Activated gamma-delta T cell treated with Interleukin-2 at 50 U/mL for 16 hours (primary cell): ENCODE data around the gene UPK3BL2.
"Not testable (repeated sequence)": the region's sequence is repeated elsewhere in the genome, so short reads cannot be mapped to it uniquely, and the experiment has no call there.

Experiments used
- DNase-seq: peaks from one replicate; pipeline ENCODE4 v3.0.0-alpha.2; 2020

Gene UPK3BL2, protein sequence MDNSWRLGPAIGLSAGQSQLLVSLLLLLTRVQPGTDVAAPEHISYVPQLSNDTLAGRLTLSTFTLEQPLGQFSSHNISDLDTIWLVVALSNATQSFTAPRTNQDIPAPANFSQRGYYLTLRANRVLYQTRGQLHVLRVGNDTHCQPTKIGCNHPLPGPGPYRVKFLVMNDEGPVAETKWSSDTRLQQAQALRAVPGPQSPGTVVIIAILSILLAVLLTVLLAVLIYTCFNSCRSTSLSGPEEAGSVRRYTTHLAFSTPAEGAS

DNA sequence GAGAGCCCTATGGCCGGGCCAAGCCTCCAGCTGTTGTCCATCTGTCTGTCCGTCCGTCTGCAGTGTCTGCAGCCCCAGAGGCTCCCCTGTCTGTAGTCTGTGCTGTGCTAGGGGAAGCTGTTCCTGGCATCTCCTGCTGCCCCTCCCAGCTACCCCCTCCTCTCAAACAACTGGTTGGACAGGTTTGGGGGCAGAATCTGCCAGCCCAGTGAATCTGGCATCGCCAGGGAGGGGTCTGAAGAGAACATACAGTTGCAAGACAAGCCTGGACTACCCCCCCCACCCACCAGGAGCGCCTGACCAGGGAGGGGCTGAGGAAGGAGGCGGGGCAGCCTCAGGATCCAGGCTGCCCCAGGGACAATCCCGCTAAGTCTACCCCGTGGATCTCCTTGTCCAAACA, at the start of gene UPK3BL2:
Gene UPK3BL2, minus strand, starts transcription at position 101 of the 400 bp plus-strand sequence. Its CDS starts 60 bp downstream, at position 41.
- DNase-seq, result not testable (repeated sequence)

DNA sequence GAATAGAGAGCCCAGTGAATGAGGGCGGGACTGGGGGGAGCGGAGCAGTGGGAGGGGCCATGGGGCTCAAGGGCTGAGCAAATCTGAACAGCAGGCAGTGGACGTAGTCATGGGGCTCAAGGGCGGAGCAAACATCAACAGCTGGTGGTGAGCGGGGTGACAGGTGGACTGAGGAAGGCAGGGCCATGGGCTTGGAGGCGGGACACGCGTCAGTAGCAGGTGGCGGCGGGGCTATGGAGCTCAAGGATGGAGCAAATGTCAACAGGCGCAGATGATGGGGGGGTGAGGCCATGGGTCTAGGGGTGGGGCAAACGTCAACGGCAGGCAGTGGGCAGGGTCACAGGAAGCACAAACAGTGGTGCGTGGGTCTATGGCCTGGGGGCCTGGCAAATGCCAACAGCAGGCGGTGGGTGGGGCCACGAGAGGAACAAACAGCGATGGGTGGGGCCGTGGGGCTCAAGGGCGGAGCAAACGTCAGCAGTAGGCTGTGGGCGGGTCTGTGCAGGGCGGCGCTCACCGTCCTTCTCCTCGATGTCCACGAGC, 49.1 kb upstream of the UPK3BL2 start:
- peak; percentile 39 for DNase-seq

DNA sequence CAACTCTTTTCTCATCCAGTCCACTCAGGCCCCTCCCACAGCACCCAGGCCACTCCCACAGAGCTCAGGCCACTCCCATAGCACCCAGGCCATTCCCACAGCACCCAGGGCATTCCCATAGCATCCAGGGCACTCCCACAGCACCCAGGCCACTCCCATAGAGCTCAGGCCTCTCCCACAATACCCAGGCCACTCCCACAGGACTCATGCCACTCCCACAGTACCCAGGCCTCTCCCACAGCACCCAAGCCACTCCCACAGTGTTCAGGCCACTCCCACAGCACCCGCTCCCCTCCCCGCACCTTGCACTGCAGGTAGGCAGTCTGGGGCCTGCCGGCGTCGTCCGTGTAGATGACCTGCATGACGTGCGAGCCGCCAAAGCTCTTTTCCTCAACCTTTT, 46.4 kb upstream of the UPK3BL2 start:
- DNase-seq, result not testable (repeated sequence)

DNA sequence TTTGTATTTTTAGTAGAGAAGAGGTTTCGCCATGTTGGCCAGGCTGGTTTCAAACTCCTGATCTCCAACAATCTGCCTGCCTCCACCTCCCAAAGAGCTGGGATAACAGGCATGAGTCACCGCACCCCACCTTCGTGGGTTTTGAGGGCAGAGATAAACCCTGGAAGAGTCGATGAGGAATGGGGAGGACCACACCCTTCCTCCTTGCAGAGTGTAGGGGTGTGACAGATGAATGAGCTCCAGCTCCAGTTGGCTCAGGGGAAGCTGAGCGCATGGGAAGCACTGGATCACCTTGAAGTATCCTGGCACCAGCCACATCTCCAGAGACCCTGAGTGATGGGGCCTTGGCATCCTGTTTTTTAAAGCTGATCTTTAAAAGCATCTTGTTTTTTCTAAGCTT, 40.0 kb upstream of the UPK3BL2 start:
- DNase-seq, result not testable (repeated sequence)

DNA sequence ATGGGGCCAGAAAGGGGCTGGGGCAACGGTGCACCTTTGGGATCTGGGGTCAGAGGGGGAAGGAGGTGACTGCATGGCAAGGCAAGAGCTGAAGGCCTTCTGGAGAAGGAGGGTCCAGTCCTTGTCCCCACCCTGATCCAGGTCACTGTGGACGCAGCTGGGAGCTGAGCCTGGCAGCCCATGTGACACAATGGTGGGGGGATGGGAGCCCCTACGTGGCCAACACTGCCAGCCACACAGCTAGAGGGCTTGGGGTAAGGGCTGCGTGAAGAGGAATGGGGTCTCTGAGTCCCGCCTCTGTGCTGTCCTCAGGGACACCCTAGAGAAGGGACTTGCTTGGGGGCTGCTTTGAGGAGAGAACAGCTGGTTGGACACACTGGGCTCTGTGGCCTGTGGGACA, 38.2 kb upstream of the UPK3BL2 start:
- not testable (repeated sequence) for DNase-seq

DNA sequence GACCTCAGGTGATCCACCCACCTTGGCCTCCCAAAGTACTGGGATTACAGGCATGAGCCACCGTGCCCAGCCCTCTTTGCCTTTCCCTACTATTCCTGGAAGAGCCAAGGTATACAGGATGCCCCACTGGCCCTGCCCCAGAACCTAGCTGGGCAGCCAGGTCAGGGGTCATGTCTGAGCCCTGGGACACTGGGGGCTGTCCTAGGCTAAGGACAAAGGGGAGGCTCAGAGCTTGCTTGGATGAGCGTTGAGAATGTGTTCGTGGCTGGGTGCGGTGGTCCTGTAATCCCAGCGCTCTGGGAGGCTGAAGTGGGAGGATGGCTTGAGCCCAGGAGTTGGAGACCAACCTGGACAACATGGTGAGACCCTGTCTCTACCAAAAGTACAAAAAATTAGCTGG, 35.0 kb upstream of the UPK3BL2 start:
- DNase-seq, result not testable (repeated sequence)

DNA sequence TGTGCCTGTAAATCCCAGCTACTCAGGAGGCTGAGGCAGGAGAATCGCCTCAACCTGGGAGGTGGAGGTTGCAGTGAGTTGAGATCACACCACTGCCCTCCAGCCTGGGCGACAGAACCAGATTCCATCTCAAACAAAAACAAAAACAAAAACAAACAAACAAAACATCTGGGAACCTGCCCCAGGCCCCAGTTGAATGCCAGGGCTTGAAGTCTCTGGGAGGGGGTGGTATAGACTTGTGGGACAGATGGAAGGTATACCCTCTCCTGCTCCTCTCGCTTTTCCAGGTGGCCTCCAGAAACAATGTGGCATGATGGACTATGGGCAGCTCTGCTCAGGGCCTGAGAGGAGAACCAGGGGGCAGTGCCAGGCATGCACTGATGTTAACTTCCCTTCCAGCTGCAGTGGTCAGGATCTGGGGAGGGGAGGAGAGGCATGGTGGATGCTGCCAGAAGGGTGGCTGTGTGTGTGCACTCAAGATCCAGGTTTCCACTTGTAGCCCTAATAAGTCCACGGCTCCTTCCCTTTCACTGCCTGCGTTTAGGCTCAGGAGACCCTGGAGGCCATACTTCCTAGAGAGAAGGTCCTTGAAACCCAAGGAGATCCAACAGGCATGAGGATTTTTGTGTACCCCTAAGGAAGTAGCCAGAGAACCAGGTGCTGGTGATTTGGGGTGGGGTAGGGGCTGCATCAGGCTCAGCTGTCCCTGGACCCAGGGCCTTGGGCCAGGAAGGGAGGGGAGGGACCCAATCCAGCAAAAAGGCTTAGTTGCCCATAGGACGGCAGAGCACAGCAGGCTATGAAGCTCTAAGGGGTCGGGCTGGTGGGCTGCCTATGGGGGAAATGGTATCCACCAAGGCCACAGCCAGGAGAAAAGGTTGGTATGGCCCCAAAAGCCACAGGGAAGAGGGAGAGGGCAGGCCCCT, 34.1 kb upstream of the UPK3BL2 start:
- not testable (repeated sequence) for DNase-seq

DNA sequence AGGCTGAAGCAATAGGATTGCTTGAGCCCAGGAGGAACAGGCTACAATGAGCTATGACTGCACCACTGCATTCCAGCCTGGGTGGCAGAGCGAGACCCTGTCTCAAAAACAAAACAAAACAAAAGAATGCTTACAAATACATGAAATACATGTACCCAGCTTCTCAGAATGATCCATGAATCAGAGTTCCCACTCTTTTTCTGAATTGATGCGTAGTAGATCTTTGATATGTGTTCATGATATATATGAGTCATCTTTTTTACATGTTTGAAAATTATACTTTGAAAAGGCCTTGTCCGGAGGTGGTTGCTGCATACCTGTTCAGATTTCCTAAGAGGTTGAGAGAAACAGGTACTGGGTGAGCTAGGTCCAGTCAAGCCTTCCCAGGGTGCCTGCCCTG, 32.9 kb upstream of the UPK3BL2 start:
- DNase-seq, result not testable (repeated sequence)

DNA sequence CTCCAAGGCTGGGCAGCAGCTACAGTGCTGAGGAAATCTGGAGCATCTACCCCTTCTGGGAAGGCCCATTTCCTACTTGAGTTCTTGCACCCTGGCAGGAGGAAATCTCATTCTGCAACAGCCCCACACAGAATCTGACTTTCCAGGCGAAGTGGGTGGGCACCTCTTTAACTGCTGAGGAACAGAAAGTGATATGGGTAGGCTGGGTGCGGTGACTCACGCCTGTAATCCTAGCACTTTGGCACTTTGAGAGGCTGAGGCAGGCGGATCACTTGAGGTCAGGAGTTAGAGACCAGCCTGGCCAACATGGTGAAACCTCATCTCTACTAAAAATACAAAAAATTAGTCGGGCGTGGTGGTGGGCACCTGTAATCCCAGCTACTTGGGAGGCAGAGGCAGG, 31.1 kb upstream of the UPK3BL2 start:
- not testable (repeated sequence) for DNase-seq

DNA sequence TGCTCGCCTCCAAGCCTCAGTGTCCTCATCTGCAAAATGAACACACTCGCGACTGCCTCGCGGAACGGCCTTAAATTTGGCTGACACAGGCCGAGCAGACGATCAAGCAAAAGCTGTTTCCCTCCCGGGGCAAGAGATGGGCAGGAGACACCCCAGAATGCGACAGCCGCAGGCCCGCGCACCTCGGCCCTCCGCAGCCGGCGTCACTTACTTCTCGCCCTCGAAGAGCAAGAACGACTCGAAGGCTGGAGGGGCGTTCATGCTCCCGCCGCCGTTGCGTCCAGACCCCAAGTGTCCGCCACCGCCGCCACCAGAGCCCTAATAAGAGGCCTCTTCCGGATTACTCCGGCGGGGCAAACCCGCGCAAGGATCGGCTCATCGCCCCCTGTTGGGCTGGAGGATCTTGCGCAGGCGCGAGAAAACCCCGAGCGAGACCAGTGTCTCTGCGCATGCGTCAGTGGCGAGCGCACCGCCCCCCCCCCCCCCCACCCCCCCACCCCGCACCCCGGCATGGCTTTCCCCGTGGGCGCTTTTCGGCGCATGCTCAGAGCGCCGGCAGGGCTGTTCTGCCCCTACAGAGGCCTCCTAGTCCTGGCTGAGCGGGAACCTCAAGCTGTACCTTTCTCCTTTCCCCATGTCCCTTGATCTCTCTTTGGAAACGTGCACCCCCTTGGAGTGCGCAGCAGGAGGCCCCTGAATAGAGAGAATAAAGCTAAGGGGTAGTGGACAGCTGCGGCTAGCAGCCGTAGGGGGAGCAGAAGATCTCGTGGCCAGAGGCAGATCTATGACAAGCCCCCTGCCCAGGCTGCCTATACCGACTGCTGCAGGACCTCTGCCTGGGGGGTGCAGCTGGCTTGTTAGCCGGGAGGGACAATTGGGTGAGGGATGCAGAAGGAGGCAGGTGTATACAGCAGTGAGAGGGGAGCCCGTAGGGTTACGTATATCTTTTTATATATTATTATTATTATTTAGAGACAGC, 29.1 kb upstream of the UPK3BL2 start, which contains the start of gene POLR2J3:
Gene POLR2J3, minus strand, starts transcription at position 323 of the 979 bp plus-strand sequence. Its CDS starts 62 bp downstream, at position 261.
- DNase-seq, result peak; percentile 95

DNA sequence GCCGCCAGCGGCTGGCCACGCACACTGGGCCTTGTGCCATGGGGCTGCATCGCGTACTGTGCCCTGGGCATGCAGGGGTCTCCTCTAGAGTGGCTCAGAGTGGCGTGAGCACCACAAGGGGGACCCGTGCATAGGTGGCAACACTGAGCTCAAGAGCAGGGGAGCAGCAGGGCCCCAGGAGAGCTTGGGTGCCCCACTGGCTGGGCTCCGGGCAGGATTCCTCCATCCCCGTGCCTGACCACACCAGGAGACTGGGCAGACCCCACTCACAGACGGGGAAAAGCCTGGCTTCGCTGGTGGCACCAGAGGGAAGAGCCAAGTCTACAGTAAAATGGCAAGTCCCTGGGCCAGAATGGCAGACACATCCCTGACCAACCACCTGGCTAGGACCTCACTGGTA, 25.1 kb upstream of the UPK3BL2 start:
- DNase-seq, result not testable (repeated sequence)

DNA sequence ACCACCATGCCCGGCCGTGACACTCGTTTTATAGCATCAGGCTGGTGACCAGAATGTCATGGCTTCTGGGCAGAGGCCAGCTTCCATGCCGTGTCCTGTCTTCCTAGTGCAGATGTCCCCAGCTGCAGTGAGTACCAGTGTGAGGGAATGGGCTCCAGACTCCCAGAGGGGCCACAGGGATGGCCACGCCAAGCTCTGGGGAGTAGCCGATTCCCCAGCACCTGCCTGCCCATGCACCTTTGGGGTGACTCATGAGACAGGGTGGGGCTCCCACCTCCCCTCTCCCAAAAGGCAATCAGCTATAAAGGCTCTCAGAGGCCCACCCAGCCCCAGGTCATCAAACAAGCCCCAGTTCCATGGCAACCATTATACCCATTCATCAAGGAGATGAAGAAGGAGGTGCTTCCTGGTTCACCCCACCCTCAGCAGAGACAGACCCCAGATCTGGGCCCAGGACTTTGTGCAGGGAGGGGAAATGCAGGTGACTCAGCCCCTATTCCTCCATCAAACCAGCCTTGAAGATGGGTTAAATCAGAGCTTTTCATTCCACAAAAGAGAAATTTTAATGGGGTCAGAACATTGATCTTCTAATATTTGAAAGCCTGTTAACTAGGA, 7.4 kb upstream of the UPK3BL2 start, which contains the start of gene SPDYE2:
Gene SPDYE2, plus strand, starts transcription at position 419 of the 615 bp plus-strand sequence. CDS start 2,030 bp downstream, outside the sequence.
- not testable (repeated sequence) for DNase-seq

DNA sequence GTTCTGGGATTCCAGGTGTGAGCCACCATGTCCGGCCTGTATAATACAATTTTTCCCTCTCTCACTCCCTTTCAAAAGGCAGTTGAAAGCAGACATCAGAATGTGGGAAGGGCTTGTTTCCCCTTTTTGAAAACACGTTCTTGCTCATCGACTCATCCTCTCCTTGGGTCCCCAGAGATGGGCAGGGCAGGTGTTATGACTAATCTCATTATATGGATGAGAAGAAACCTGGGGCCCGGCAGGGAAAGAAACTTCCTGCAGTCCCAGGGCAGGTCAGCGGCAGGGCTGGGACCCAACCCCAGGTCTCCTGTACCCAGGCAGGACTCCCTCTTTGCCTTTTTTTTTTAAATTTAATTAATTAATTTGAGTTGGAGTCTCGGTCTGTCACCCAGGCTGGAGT, 2.9 kb upstream of the UPK3BL2 start:
- not testable (repeated sequence) for DNase-seq

DNA sequence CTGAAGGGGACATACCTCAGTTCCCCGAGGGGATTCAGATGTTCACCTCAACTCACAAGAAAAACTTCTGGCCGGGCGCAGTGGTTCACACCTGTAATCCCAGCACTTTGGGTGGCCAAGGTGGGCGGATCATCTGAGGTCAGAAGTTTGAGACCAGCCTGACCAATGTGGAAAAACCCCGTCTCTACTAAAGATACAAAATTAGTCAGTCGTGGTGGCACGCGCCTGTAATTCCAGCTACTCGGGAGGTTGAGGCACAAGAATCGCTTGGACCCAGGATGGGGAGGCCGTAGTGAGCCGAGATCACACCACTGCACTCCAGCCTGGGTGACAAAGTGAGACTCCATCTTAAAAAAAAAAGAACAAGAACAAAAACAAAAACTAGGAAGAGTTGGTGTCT, 1.8 kb upstream of the UPK3BL2 start:
- not testable (repeated sequence) for DNase-seq

DNA sequence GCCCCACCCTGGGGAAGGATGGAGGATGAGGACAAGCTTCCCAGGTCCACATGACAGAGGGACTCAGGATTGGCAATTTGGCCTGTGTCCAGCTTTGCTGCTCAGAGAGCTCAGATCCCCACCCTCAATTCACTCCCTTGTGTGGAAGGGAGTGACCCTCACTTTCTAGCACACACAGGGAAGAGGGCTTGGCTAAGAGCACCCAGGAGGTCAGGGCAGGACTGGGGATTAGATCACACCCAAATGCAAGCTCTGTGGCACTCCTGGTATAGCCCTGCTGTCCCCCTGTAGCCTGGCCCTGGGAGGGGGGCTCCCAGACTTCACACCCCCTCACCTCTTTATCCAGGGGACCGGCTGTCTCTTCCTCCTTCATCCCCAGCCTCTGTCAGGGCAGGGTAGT, 876 bp upstream of the UPK3BL2 start:
- DNase-seq, result not testable (repeated sequence)

DNA sequence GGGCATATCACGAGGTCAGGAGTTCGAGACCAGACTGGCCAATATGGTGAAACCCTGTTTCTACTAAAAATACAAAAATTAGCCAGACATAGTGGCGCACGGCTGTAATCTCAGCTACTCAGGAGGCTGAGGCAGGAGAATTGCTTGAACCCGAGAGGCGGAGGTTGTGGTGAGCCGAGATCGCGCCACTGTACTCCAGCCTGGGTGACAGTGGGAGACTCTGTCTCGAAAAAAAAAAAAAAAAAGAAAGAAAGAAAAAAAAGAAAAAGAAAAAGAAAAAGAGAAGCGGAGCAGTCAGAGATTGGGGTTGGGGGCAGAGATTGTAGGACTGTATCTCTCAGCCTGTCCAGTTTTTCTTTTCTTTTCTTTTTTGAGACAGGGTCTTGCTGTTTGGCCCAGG, 725 bp downstream of the UPK3BL2 start:
- DNase-seq, result not testable (repeated sequence)

DNA sequence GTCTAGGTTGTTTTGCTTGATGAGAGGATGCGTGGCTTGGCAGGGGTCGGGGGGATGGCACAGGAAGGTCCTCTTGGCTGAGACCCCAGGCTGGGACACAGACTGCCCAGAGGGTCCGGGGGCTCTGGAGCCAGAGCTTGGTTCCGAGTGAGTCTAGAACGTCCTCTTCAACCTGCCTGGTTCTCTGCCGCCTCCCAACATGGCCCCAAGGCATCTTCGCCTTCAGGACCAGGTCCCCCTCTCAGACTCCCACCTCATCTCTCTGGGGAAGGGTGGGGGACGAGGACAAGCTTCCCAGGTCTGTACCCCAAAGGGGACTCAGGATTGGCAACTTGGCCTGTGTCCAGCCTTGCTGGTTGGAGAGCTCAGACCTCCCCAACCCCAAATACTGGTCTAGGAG, 1.4 kb downstream of the UPK3BL2 start:
- DNase-seq, result not testable (repeated sequence)

DNA sequence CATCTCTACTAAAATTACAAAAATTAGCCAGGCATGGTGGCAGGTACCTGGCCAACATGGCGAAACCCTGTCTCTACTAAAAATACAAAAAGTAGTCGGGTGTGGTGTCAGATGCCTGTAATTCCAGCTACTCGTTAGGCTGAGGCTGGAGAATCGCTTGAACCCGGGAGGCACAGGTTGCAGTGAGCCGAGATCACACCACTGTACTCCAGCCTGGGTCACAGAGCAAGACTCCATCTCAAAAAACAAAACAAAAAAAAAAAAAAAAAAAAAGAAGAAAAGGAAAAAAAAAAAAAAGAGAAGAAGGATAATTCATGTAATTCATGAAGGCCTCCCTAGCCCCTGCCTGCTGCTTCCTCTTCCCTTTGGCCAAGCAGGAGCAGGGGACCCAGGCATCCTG, 2.9 kb downstream of the UPK3BL2 start:
- not testable (repeated sequence) for DNase-seq

DNA sequence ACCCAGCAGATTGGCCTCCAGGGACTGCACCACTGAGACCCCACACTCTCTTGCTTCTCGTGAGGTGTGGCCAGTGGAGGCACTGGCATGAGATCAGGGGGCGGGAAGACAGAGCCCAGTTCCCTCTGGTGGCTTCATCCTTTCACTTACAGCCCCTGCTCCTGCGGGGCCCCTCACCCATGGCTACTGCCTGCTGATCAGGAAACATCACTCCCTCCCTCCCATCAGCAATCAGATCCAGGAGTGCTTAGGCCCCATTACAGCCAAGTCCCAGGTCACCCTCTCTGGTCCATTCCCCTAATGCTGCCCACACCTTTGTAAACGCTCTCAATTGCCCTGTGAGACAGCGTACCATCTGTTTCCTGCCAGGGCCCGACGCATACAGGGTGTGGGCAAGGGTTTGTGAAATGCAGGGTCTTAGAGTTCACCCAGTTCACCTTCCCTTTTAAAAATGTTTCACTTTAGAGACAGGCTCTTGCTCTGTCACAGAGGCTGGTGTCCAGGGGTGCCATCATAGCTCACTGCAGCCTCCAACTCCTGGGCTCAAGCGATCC, 8.4 kb downstream of the UPK3BL2 start:
- not testable (repeated sequence) for DNase-seq

DNA sequence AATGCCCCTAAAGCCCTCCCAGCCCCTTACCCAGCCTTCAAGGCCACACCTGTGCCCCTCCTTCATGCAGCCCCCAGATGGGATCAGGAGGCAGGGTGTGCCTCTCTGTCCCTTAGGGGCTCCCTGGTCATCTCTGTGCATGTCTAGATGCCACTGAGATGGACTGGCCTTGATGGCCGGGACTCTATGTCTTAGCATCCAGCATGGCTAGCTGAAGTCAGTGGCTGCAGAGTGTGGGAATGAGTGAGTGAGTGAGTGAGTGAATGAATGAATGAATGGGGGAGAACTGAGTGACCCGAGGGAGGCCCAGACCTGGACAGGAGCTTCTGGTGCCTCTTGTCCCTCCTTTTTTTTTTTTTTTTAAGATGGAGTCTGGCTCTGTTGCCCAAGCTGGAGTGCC, 11.4 kb downstream of the UPK3BL2 start:
- DNase-seq, result not testable (repeated sequence)

DNA sequence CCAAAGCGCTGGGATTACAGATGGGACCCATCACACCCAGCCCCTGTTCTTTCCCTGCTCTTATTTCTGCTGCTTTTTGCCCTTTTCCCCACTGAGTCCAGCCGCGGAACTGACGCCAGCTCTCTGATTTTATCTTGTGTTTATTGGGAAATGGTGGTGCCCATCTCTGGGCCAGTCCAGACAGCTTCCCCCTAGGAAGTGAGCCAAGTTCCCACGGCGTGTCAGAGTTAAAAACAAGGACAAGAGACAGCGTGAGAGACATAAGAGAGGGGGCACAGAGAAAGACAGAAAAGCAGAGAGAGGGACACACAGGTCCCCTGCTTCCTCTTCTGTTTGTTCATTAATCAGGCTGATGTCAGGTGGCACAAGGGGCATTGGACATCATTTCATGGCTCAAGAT, 11.9 kb downstream of the UPK3BL2 start:
- not testable (repeated sequence) for DNase-seq
